Measurements from ENCODE around the gene PIK3R5.

GRCh38 chr17:8865811-8866210 lies 99.7 kb downstream of the PIK3R5 start:
- TF ChIP-seq CTCF (IDR thresholded peaks at IDR 0.05; ENCODE audit: insufficient read depth, low read depth, low read length), result no peak
- no peak for TF ChIP-seq EZH2 (IDR thresholded peaks at IDR 0.05; ENCODE audit: insufficient read depth, low read length)

Data from astrocyte (in vitro differentiated cells and primary cell).